ENCODE data around the gene HAGHL. TPM values are rescaled to one million over a fixed set of nuclear protein-coding genes. Genes with fewer than 3 reads are reported as not detected.
A peak's percentile ranks its signal among the peaks of the same experiment; 100 is the strongest.

The HAGHL gene
- total RNA-seq, 2 donors from 2014 or later, result 9.2 to 14.0 TPM

DNA sequence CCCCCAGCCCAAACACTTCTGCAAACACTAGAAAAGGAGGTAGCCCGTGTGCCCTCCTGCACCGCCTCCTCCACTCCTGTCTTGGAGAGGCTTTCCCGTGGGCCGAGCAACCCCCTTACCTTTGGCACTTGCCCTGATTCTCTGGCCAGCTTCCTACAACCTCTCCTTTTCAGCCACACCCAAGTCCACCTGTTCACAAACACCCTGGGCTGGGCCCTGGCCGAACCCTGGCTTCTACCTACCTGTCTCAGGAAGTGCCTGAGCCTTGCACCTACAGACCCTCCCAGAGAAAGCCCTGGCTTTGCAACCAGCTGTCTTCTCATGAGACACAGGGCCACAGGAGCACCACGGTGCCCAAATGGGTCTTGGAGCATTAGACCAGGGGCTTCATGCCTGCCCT, 8.0 kb upstream of the HAGHL start:
- H3K9me3 Mint-ChIP-seq, result no peaks in the 10 kb centered on the region
- no peaks in the 10 kb centered on the region for H3K4me1 Mint-ChIP-seq
- no peaks in the 10 kb centered on the region for H3K27me3 Mint-ChIP-seq
- peak overlapping the region; percentile 80 for H3K4me3 Mint-ChIP-seq
- H3K27ac Mint-ChIP-seq, result no peak overlapping the region
- H3K36me3 Mint-ChIP-seq (ENCODE audit: low read depth), result no peaks in the 10 kb centered on the region
- no peak for ATAC-seq (replicated peaks)

DNA sequence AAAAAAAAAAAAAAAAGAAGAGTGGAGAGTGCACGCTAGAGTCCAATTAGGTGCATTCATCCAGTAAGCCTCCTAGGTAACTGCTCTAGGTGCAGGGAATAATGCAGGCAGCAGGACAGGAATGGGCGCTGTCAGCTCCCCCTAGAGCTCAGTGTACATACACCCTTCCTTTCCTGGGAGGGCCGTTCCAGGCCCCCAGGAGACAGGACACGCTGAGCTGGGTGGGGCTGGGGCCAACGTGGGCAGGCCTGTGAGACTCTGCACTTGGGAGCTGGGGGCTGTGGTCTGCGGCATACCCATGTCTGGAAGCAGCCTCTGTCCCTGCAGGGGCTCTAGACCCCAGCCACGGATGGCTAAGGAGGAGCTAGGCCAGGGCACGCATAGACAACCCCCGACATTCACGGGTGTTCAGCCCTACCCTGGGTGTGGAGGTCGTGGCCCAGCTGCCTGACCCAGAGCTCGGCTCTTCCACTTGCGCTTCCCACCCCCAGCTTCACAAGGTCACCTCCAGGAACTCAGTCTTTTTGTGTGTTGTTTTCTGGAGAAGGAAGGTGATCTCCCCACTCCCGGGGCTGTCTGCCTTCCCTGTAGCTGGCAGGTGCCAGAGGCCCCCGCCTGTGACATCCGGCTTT, 7.0 kb upstream of the HAGHL start:
- Mint-ChIP-seq H3K4me3 (peak overlapping the region; percentile 80), H3K36me3 (ENCODE audit: low read depth) (no peaks in the 10 kb centered on the region), H3K27me3 (no peaks in the 10 kb centered on the region), H3K4me1 (no peaks in the 10 kb centered on the region), H3K27ac (peak overlapping the region; percentile 66), H3K9me3 (no peaks in the 10 kb centered on the region)
- peak; percentile 3 for ATAC-seq (replicated peaks)

DNA sequence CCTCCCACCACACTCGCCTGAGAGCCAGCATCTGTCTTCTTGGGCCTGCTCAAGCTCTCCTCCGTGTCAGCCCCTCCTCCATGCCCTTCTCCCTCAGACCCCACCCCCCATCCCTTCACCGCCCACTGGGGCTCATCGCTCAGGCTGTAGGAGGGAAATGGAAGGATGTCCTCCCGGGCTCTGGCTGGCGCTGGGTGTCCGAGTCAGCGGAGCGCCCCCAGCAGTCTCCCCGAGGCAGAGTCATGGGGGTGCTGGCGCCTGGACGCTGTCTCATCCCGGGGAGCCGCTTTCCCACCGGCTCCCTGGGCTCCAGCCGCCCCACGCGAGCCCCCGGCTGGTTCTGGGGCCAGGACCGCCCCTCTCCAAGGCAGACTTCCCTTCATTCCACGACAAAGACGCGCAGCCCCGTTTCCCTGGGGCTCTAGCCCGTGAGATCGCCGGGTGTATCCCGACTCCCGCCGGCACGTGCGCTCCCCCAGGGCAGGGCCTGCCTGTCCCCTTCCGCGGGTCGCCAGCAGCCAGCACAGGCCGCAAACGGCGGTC, 6.4 kb upstream of the HAGHL start:
- Mint-ChIP-seq H3K4me3 (peak overlapping the region; percentile 80), H3K27ac (peak overlapping the region; percentile 66), H3K4me1 (no peaks in the 10 kb centered on the region), H3K9me3 (no peaks in the 10 kb centered on the region), H3K36me3 (ENCODE audit: low read depth) (no peaks in the 10 kb centered on the region), H3K27me3 (no peaks in the 10 kb centered on the region)
- peak; percentile 57 for ATAC-seq (replicated peaks)

- no peaks in the 10 kb centered on the region for H3K27me3 Mint-ChIP-seq
- H3K4me3 Mint-ChIP-seq, result peak within 1 kb of the TSS; percentile 80
- no peaks in the 10 kb centered on the region for H3K36me3 Mint-ChIP-seq (ENCODE audit: low read depth)
- peak within 1 kb of the TSS; percentile 66 for H3K27ac Mint-ChIP-seq
- no peaks in the 10 kb centered on the region for H3K9me3 Mint-ChIP-seq
- no peaks in the 10 kb centered on the region for H3K4me1 Mint-ChIP-seq
- peak; percentile 76 for ATAC-seq (replicated peaks)
Measured at GRCh38 chr16:720990-721764, 5.7 kb upstream of the HAGHL start, which contains the start of gene ANTKMT. TSS of gene ANTKMT (plus strand) at chr16:721146. CDS start at chr16:721275, 129 bp downstream.

DNA sequence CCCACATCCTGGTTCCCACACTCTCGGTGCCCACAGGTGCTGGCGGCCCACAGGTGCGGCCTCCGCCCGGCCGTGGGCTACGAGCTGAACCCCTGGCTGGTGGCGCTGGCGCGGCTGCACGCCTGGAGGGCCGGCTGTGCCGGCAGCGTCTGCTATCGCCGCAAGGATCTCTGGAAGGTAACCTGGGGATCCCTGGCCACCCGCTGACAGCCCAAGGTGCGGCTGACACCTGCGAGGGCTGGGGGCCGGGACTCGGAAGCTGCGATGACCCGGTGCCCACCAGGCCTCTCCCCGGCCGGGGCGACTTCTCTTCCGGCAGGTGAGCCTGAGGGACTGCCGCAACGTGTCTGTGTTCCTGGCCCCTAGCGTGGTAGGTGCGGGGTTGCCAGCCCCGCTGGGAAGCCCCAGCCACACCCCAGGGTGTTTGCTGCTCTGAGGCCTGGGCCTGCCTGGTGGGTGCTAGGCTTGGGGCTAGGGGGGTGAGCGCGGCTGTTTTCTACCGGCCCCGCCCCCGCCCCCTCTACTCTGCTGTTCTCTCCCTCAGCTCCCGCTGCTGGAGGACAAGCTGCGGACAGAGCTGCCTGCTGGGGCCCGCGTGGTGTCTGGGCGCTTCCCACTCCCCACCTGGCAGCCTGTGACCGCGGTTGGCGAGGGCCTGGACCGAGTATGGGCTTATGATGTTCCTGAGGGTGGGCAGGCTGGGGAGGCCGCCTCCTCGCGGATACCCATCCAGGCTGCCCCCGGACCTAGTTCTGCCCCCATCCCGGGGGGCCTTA, 5.0 kb upstream of the HAGHL start:
- Mint-ChIP-seq H3K27me3 (no peaks in the 10 kb centered on the region), H3K36me3 (ENCODE audit: low read depth) (no peaks in the 10 kb centered on the region), H3K4me3 (peak overlapping the region; percentile 34), H3K9me3 (no peaks in the 10 kb centered on the region), H3K27ac (no peak overlapping the region), H3K4me1 (no peaks in the 10 kb centered on the region)
- no peak for ATAC-seq (replicated peaks)

- Mint-ChIP-seq H3K27ac (no peak overlapping the region), H3K36me3 (ENCODE audit: low read depth) (no peaks in the 10 kb centered on the region), H3K4me1 (no peaks in the 10 kb centered on the region), H3K9me3 (no peaks in the 10 kb centered on the region), H3K27me3 (no peaks in the 10 kb centered on the region), H3K4me3 (peak overlapping the region; percentile 34)
- ATAC-seq (replicated peaks), result no peak
Measured at GRCh38 chr16:722835-723633, 3.9 kb upstream of the HAGHL start.

GRCh38 chr16:723695-724094, 3.2 kb upstream of the HAGHL start:
- H3K4me1 Mint-ChIP-seq, result no peaks in the 10 kb centered on the region
- no peaks in the 10 kb centered on the region for H3K9me3 Mint-ChIP-seq
- no peak for ATAC-seq (replicated peaks)
- H3K4me3 Mint-ChIP-seq, result no peak overlapping the region
- no peaks in the 10 kb centered on the region for H3K36me3 Mint-ChIP-seq (ENCODE audit: low read depth)
- no peak overlapping the region for H3K27ac Mint-ChIP-seq
- no peaks in the 10 kb centered on the region for H3K27me3 Mint-ChIP-seq

GRCh38 chr16:724188-725040, 2.5 kb upstream of the HAGHL start:
- H3K27ac Mint-ChIP-seq, result no peak overlapping the region

DNA sequence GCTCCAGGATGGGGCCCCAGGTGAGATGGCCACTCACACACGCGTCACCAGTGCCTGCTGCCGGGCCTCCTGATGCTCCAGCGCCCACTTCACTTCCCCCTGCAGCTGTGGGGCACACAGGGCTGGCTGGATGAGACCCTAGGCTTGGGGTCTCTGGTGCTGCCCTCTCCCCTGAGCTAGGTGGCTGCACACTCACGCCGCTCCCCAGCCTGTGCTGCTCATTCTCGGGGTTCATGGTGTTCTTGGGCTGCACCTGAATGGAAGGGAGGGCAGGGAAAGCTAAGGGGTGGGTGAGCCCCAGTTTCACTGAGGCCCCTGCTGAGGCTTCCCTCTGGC, 1.9 kb upstream of the HAGHL start:
- no peak for ATAC-seq (replicated peaks)
- H3K27me3 Mint-ChIP-seq, result no peaks in the 10 kb centered on the region
- H3K36me3 Mint-ChIP-seq (ENCODE audit: low read depth), result no peaks in the 10 kb centered on the region
- no peak overlapping the region for H3K4me3 Mint-ChIP-seq
- no peaks in the 10 kb centered on the region for H3K4me1 Mint-ChIP-seq
- H3K9me3 Mint-ChIP-seq, result no peaks in the 10 kb centered on the region
- H3K27ac Mint-ChIP-seq, result no peak overlapping the region

More at GRCh38 chr16:724188-725040, 2.5 kb upstream of the HAGHL start:
- ATAC-seq (replicated peaks), result no peak
- no peaks in the 10 kb centered on the region for H3K9me3 Mint-ChIP-seq
- H3K27me3 Mint-ChIP-seq, result no peaks in the 10 kb centered on the region
- H3K36me3 Mint-ChIP-seq (ENCODE audit: low read depth), result no peaks in the 10 kb centered on the region
- no peak overlapping the region for H3K4me3 Mint-ChIP-seq
- no peaks in the 10 kb centered on the region for H3K4me1 Mint-ChIP-seq

- no peak overlapping the region for H3K4me3 Mint-ChIP-seq
- H3K4me1 Mint-ChIP-seq, result no peaks in the 10 kb centered on the region
- H3K36me3 Mint-ChIP-seq (ENCODE audit: low read depth), result no peaks in the 10 kb centered on the region
- H3K9me3 Mint-ChIP-seq, result no peaks in the 10 kb centered on the region
- no peak overlapping the region for H3K27ac Mint-ChIP-seq
- no peak for ATAC-seq (replicated peaks)
- no peaks in the 10 kb centered on the region for H3K27me3 Mint-ChIP-seq
Measured at GRCh38 chr16:725463-726187, 1.3 kb upstream of the HAGHL start.

DNA sequence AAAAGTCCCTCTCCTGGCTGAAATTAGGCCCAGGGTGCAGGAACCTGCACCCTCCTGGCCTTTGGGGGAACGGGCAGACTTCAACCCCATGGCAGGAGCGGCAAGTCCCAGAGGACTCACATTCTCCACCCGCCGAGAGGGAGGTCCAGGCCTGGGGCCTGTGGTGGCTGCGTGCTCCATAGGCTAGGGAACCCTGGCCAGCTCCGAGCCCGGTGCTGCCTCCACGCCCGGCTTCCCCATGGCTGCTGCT, 793 bp upstream of the HAGHL start:
- Mint-ChIP-seq H3K9me3 (no peaks in the 10 kb centered on the region), H3K4me1 (no peaks in the 10 kb centered on the region), H3K27me3 (no peaks in the 10 kb centered on the region), H3K4me3 (peak overlapping the region; percentile 55), H3K27ac (no peak overlapping the region), H3K36me3 (ENCODE audit: low read depth) (no peaks in the 10 kb centered on the region)
- ATAC-seq (replicated peaks), result no peak

DNA sequence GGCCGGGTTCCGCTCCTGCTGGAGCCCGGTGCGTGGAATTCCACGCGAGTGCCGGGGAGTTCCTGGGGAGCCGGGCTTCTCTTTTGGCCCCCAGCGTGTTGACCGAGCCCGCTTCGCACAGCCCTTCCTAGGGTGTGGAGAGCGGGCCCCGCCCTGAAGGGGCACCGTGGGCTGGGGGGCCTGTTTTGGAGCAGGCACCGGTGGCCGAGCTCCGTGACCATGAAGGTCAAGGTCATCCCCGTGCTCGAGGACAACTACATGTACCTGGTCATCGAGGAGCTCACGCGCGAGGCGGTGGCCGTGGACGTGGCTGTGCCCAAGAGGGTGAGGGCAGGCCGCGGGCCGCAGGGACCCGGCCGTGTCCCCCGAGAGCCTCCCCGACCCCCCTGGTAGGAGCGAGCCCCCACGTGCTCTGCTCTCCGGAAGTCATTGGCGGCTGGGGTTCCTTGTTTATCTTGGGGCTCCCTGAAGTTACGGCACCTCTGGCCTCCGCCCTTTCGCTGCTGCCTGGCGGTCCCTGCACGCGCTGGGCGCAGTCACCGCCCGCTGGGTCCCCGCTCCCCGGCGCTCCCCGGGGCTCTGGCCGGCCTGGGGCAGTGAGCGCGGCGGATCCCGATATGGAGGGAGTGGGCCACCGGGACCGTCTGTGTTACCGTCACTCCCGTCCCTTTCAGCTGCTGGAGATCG, 528 bp downstream of the HAGHL start:
- peaks cover 1% of the 10 kb centered on the region for H3K36me3 Mint-ChIP-seq (ENCODE audit: low read depth)
- H3K27me3 Mint-ChIP-seq, result no peaks in the 10 kb centered on the region
- no peaks in the 10 kb centered on the region for H3K4me1 Mint-ChIP-seq
- no peak overlapping the region for H3K4me3 Mint-ChIP-seq
- ATAC-seq (replicated peaks), result peak; percentile 27
- H3K27ac Mint-ChIP-seq, result no peak overlapping the region
- H3K9me3 Mint-ChIP-seq, result no peaks in the 10 kb centered on the region
